GM15510 (cell line): Measurements from ENCODE around the gene SLC22A1.

Experiments used
- POLR2A ChIP-seq: IDR thresholded peaks from 3 replicates; pipeline ENCODE4 v1.6.1; 2011; ENCODE audit warnings: borderline replicate concordance; ENCODE audit not compliant: insufficient read length; ENCODE audit errors: extremely low read depth

SLC22A1 gene

GRCh38 chr6:160203076-160203475, 81.5 kb downstream of the SLC22A1 start:
- no peak for TF ChIP-seq POLR2A

GRCh38 chr6:160203522-160203921, 81.9 kb downstream of the SLC22A1 start:
- no peak for TF ChIP-seq POLR2A

GRCh38 chr6:160203953-160204352, 82.3 kb downstream of the SLC22A1 start:
- no peak for TF ChIP-seq POLR2A

GRCh38 chr6:160204710-160205109, 83.1 kb downstream of the SLC22A1 start:
- no peak for TF ChIP-seq POLR2A

GRCh38 chr6:160207618-160208017, 86.0 kb downstream of the SLC22A1 start:
- TF ChIP-seq POLR2A = no peak
